Measurements from ENCODE around the gene IFT27.

DNA sequence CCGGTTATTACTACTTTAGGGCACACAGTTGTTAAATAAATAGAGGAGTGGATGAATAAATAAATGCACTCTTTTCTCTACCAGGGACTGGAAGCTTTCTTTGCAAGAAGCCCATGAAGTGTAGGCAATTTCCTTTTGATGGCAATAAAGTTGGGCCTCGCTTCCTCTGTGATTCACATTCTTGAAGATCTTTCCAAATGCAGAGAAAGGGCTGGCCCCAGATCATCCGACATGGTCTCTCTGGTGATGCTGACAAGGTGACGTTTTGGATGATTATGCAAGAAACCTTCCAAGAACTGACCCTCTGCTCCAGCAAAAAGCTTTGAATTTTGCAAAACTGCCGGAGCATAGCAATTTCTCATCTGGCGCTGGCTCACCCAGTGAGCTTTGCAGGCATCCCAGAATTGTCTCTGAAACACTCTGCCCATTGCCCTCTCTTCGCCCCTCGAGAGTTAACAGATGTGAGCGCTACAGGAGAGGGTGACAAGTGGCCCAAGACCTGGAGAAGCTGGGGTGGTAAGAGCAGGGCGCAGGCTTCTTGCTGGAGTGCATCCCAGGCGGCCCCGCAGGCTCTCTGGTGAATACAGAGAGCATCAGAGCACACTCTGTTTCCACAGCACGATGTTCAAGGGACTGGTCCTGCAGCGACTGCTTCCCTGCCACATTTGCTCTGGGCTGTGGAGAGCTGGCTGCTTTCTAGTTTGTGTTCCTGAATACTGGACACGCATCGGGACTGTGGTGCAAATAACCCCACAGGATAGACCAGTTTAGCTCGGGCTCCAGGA lies 11.5 kb upstream of the IFT27 start:
- TF ChIP-seq, protein P1, sequence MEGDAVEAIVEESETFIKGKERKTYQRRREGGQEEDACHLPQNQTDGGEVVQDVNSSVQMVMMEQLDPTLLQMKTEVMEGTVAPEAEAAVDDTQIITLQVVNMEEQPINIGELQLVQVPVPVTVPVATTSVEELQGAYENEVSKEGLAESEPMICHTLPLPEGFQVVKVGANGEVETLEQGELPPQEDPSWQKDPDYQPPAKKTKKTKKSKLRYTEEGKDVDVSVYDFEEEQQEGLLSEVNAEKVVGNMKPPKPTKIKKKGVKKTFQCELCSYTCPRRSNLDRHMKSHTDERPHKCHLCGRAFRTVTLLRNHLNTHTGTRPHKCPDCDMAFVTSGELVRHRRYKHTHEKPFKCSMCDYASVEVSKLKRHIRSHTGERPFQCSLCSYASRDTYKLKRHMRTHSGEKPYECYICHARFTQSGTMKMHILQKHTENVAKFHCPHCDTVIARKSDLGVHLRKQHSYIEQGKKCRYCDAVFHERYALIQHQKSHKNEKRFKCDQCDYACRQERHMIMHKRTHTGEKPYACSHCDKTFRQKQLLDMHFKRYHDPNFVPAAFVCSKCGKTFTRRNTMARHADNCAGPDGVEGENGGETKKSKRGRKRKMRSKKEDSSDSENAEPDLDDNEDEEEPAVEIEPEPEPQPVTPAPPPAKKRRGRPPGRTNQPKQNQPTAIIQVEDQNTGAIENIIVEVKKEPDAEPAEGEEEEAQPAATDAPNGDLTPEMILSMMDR (IDR thresholded peaks at IDR 0.05; ENCODE audit: insufficient read depth, low read length), result no peak
- TF ChIP-seq POLR2AphosphoS5 (IDR thresholded peaks at IDR 0.05; ENCODE audit: low read depth) (no peak), GABPA (IDR thresholded peaks at IDR 0.05; ENCODE audit: low read depth) (no peak), SPI1 (IDR thresholded peaks at IDR 0.05; ENCODE audit: borderline replicate concordance, low read depth) (no peak)

Data from HL-60 (cell line).